HG03457 (cell line): ENCODE data around the gene C15orf61.

Source experiments
- ATAC-seq: cut with Tn5 transposase; IDR thresholded peaks from one replicate; pipeline ENCODE4 v1.9.1; 2021; ENCODE audit warnings: moderate number of reproducible peaks; ENCODE audit not compliant: unreplicated experiment

The C15orf61 gene

DNA sequence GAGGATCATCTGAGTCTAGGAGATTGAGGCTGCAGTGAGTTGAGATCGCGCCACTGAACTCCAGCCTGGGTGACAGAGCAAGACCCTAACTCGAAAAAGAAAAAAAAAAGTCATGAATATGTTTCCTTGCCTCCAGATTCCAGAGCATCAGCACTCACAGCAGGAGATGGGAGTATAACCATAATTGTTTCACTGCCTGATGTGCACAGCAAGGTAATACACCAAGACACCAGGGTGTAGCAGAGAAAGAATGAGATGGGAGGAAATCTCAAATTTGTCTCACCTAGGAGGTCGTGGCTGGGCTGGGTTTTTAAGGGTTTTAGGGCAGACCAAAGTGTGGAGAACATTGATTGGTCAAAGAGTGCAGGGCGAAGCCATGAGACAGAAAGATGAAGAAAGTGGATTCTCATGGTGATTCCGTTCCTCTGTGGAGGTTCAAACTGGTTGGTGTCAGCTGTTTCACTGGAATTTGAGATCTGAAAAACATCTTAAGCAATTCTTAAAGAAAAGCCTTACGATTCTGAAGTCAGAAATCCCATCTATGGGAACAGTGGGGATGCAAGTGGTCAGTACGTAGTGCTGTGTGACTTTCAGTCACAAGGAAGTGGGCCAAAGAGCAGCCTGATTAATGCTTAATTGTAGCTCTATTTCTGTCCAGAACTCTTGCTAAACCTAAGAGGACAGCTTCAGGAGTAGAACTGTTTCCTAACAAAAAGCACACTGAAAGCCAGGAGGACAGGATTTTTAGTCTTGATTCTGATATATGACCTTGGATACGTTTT is 7.8 kb upstream of the C15orf61 start:
- ATAC-seq: no peak

DNA sequence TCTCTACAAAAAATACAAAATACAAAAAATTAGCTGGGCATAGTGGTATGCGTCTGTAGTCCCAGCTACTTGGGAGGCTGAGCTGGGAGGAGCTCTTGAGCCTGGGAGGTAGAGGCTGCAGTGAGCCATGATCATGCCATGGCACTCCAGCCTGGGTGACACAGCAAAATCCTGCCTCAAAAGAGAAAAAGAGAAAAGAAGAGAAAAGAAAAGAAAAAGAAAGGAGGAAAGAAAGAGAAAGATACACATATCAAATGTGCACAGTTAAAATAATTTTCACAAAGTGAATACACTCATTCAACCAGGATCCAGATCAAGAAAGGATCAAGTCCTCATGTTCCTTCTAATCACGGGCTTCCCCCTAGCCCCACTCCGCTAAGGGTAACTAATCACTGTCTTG is 5.8 kb upstream of the C15orf61 start:
- ATAC-seq: no peak

DNA sequence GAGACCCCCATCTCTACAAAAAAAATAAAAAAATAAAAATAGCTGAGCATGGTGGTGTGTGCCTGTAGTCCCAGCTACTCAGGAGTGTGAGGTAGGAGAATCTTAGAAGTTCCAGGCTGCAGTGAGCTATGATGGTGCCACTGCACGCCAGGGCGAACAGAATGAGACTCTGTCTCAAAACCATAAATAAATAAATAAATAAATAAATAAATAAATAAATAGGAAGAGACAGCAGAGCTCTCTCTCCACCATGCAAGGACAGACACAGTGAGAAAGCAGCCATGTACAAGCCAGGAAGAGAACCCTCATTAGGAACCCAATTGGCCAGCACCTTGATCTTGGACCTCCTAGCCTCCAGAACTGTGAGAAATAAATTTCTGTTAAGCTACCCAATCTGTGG is 5.4 kb upstream of the C15orf61 start:
- ATAC-seq: no peak

DNA sequence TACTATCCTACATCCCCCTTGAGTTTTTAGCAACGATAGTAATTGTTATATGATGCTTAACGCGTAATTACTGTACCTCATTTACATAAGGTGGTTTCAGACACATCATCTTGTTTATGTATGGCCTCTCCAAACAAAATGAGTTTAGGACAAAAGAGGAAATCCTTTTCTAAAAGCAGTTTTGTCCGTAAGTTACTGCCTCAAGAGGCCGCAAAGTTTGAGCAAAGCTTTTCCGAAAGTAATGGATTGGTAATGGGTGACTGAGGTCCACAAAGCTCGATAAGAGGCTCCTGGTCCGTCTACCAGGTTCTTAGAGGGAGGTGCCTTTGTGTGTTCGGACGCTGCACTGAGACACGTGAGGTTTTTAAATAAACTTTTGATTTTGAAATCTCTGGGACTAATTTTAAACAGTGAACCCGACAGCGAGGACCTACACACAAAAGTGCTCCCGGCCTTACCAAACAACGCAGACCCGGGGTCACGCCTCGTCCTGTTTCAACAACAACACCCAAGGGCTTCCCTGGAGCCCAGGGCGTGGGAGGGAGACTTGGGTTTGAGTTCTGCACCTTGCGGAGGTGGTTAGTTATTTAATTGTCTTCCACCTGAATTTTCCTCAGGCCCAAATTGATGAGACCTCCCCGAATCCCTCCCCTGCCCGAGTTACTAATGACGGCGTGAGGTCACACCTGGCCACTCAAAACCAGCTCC is 456 bp upstream of the C15orf61 start:
- no peak for ATAC-seq

DNA sequence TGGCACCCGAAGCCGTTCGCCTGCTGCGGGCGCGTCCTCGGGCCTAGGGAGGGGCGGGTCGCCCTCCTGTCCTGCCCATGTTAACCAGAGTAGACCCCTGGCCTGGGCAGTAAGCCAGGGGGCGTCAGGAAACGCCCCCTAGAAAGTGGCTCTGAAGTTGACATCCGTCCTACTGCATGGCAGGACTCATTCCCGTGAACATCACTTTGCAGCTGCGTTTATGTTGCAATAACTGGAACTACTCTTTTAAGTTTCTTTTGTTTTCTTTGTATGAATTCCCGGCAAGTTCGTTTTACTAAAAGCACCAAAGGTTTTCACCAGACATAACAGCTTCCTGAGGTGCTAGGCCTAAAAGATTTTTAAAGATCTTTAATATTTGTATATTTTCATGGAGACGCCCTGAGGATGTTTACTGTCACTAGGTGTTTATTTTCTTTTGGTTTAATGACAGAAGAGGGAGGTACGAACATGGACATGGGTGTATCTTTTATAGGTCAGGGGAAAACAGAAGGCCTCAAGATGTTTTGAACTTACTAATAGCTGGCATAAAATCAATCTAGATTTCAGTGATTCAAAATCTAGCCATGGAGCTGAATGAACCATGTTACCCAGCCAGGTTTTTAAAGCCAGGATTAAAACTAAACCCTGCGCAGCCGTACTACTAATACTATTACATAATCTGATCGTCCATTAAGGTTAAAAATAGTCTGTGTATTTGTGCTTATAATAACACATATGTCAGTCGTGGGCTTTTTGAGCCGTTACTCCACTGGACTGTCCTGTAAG is 1.0 kb downstream of the C15orf61 start:
- ATAC-seq: no peak

DNA sequence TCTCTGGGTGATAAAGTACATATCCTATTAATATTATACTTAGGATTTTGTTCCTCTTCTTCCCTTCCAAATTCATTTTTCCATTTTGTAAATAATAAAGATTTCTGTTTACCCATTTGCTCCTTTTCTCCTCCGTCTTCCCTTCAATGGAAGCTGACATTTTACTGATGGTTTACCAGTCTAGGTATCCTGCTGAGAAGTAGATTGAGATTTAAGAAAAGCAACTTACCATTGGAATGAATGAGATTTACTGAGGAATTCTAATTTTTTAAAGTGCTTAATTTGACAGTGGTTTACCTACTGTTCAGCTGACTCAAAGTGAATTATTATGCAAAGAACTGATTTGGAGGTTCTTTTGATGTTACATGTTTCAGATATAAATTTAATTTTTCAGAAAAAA is 2.4 kb downstream of the C15orf61 start:
- ATAC-seq: no peak

DNA sequence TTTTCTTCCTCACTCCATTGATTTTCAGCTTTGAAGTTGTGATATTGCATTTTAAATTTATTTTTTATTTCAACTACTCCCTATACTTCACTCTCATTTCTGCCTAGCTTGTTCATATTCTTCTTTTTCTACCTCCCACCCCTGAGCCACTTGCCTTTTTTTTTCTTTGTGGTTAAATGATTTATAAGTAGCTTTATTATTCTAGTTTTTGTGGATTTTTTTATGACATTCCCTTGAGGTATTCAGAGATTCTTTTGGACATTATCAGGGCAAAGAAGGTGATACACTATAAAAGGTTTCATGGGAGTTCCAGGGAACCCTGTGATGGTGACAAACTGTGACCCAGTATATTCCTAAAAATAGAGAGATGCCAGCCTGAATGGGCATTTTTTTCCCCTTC is 3.3 kb downstream of the C15orf61 start:
- no peak for ATAC-seq

DNA sequence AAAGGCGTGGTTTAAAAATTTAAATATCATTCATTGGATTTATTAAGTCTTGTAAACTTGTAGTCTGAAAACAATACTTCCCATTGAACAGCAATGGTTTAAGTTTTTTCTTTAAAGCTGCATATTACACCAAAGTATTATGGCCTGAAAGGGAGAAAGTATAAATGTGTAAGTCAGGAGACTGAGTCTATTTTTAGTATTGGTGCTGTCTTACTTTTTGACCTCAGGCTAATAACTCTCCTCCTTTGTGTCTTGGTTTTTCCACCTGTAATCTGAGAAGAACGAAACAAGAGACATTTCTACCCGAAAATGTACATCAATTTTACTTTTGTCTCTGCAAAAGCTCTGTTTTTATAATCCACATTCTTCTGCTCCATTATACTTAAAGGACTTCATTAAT is 7.6 kb downstream of the C15orf61 start:
- no peak for ATAC-seq

DNA sequence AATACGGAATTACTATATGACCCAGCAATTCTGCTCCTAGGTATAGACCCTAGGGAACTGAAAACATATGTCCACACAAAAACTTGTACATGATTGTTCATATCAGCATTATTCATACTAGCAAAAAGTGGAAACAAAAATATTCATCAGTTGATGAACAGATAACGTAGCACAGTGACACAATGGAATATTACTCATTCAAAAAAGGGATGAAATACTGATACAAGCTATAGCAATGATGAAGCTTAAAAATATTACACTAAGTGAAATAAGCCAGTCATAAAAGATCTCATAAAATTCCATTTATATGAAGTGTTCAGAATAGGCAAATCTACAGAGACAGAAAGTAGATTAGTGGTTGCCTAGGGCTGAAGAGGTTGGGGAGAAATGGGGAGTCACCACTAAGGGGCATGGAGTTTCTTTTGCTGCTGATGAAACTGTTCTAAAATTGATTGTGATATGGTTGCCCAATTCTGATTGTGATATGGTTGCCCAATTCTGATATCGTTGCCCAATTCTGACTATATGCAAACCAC is 10.5 kb downstream of the C15orf61 start:
- ATAC-seq: no peak

DNA sequence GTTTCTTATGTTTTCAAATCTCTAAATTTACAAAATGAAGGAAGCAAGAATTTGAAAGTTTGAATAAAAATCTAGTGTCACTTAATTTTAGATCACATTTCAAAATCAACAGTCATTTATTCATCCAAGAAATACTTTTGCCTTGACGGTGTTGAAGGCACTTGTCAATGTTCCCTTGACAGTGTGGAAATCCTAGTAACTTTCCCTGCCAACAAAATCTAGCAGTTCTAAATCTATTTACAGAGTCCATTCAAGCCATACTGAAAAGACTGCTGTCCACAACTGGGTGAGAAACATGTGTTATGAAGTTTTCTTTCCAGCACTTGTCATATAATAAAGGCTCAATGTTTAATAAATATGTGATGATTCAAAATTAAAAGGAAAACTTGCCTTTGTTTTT is 12.9 kb downstream of the C15orf61 start:
- no peak for ATAC-seq

DNA sequence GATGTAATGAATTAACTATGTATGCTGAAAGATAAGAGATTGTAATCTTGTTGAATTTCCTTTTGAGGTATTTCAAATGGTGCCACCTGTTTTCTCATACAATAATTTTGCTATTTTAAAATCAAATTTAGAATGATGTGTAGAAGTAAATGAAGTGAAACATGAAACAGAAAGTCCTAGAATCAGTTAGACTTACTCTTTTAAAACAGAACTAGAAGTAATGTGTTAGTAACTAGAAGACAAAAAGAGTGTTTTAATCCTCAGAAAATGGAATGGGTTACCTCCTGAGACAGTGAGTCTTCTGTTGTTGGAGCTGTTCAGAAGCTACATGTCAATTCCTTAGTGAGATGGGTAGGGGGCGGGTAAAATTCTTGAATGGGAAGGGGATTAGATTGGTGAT is 13.4 kb downstream of the C15orf61 start:
- no peak for ATAC-seq

DNA sequence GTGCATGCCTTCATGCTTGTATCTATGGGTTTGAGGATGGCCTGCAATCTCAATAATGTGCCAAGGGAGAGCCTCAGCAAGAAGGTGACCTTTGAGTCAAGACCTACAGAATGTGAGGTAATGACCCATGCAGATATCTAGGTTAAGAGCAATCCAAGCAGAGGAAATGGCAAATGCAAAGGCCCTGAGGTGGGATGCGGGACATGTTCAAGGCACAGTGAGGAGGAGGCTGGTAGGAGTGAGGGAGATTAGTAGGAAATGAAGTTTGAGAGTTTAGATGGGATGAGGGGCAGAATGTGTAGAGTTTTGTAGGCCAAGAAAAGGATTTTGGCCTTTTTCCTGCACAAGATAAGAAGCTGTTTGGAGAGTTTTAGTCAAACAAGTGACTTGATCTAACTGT is 16.8 kb downstream of the C15orf61 start:
- no peak for ATAC-seq

DNA sequence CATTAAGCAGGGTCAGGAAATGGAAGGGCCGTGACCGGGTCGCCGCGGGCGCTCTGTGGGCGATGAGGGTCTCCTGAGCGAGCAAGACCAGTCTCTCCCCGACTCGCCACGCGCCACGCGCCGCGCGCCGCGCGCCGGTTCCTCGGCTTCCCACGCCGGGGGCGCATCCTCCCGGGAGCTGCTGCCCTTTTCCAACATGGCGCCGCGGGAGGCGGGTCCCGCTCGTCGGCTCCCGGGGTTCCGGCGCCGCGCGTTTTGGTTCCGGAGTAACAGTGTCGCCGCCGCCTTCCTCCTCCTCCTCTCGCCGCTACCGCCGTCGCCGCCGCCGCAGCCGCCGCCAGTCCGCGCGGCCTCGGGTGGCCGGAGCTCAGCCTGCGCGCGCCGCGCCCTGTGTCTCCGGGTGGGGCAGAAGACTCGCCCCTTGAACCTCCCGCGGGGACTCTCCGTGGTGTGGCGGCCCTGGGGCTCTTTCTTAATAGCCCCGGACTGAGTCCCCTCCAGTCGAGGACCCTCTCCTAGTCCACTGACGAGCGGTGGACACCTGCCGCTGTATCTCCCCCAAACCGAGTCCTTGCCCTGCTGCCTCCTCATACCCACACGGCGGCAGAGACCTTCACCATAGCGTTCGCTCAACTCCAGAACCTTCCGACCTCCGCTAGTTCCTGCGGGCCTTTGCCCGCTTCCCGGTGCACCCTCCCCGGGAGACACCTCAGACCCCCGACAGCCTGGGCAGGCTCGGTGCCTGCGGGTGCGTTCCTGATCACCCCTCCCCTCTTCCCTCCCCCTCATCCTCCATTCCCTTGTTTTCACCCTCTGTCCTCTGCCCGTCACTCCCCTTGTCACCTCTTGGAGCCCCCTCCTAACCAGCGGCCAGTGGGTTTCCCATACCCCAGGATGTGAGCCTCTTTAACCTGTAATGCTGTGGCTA is 21.8 kb downstream of the C15orf61 start, which contains the start of gene MAP2K5:
Gene MAP2K5, plus strand, starts transcription at position 284 of the 928 bp plus-strand sequence. Its CDS starts 633 bp downstream, at position 917.
- ATAC-seq: no peak

DNA sequence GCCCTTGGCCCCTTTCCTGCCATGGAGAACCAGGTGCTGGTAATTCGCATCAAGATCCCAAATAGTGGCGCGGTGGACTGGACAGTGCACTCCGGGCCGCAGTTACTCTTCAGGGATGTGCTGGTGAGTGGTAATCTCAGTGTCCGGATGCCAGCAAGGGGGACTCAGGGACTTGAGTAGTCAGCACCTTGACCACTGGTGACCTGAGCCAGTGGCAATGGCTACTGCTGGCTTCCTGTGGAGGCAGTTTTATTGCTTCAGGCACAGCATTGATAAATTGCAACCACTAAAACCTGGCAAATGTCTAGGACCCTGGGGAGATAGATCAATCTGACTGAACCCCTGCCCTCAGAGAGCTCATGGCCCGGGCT is 22.4 kb downstream of the C15orf61 start:
- ATAC-seq: no peak

DNA sequence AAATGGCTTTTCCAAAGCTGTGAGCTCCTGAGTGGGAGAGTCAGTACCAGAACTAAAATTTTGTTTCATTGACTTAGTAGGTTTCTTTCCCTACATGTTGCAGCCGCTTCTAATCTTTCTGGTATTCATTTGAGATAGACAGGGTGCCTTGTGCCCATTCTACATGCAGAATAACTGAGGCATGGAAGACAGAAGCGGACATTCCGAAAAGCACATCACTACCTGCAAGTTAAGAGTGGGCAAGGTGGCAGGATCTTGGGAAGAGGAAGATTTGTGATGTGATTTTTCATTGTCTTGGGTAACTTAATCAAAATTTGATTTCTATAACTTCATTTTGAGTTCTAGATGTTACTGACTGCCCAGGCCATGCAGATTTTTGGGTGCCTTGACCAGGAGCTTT is 23.5 kb downstream of the C15orf61 start:
- no peak for ATAC-seq

DNA sequence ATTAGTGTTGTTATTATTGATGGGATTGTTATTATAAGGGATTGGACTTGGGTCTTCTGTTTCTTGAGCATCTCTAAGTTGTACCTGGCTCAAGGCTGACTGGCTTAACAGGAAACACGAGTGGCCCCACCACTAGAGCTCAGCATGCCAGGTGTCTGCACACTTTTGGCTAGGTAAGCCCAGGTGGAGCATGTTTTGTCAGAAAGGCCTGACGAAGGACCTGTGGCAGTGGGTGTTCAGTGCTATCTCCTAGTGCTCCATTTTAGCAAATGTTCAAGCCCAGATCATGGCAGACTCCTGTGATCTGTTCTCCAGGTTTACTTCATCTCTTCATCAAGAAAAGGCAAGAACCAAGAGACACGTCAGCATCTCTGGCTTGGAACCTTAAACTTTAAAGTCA is 24.9 kb downstream of the C15orf61 start:
- no peak for ATAC-seq

DNA sequence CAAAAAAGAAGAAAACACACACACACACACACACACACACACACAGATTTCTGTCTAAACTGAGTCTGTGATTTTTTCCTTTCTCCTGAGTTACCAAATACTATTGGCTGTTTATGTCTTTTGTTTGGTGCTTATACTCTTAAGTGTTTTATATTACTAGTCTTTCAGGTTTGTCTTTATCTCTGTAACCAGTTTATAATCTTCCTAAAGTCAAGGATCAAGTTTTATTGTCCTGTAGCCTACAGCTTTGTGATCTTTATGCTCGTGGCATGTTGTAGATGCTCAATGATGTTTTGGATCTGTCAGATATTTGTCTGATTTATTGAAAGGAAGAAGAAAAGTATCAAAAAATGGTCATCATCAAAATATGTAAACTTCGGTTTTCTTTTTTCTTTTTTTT is 26.1 kb downstream of the C15orf61 start:
- ATAC-seq: no peak

DNA sequence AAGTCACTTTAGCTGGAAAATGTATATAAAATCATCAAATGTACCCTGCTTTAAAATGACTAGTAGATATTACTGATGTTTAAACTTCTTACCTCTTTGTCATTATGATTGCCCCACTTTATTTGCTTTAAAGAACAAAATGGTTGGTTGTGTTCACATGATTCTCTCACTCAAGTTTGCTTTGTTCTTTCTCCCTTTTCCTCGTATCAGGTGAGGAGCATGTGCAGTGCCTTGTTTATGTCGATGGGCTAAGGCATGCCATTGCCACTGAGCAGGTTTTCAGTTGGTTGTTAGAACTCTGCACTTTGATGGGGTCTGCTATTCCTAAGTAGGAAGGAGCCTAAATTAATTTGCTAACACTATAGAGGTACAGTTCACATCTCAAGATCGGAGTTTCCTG is 26.9 kb downstream of the C15orf61 start:
- ATAC-seq: no peak

DNA sequence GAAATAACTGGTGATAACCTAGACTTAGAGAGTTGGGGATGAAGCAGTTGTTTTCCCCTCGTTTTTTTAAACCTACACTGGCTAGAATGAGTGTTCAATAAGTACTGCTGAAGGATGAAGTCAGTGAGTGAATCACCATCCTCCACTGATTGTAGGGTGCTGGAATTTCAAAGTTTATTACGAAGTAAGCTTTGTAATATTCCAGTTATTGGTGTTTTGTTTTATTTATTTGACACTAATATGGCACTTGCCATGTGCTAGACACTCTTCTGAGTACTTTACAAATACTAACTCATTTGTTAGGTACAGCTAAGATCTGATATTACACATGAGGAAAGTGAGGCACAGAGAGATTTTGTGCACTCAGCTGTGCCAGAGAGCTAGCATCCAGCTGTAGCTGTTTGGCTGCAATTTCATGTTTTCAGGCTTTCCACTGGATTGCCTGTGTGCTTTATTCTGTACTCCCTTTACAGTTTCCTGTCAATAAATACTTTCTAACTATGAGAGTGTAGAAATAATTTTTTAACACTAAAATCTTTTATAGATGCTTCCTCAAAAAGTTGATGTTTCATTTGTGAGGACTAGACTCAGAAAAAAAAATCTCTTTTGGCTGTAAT is 27.4 kb downstream of the C15orf61 start:
- no peak for ATAC-seq
